ENCODE measurements around the gene NR5A2. TPM values are rescaled to one million over a fixed set of nuclear protein-coding genes. Genes with fewer than 3 reads are reported as not detected.

The NR5A2 gene
- total RNA-seq, 1 experiment from 2014 or later = 4.7 TPM

DNA sequence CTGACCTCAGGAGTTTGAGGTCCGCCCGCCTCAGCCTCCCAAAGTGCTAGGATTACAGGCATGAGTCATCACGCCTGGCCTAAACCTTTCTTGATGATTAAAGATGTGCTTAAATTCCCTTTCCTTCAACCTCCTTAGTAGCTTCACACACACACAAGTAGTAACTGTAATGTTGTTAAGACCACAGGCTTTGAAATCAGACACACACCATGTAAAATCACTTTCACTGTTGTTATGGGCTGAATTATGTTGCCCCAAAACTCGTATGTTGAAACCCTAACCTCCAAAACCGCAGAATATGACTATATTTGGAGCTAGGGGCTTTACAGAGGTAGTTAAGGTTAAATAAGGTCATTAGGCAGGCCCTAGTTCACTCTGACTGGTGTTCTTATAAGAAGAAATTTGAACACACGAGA, 180.2 kb downstream of the NR5A2 start:
- H3K14ac ChIP-seq (ENCODE audit: insufficient read depth, low read length) = no peak overlapping the region
- H3K4me1 ChIP-seq (ENCODE audit: insufficient read depth, low read length) = no peaks in the 10 kb centered on the region
- H3K23me2 ChIP-seq (ENCODE audit: insufficient read length, low read depth, low read length, poor library complexity, severe bottlenecking) = no peaks in the 10 kb centered on the region
- no peak overlapping the region for H3K4ac ChIP-seq (ENCODE audit: low read depth, low read length)
- H2BK12ac ChIP-seq (ENCODE audit: insufficient read length, low read depth, low read length) = no peak overlapping the region
- no peak overlapping the region for H3K27ac ChIP-seq (ENCODE audit: insufficient read length, low read depth, low read length)
- no peak for TF ChIP-seq CTCF (conservative IDR thresholded peaks at IDR 0.05)
- H3K9me3 Mint-ChIP-seq = no peaks in the 10 kb centered on the region
- H3K4me2 ChIP-seq (ENCODE audit: insufficient read depth, insufficient read length, low read length) = no peak overlapping the region
- no peak for DNase-seq
- WGBS (ENCODE audit: extremely low coverage, insufficient read length, low lambda C conversion rate) = no CpG with 5 or more reads among the region's 6 CpGs
- H2AFZ ChIP-seq (ENCODE audit: low read length) = no peak overlapping the region
- H3K36me3 Mint-ChIP-seq (ENCODE audit: insufficient read depth in 1 of 3, low read depth in 3 of 3) = no peaks in the 10 kb centered on the region
- H4K91ac ChIP-seq (ENCODE audit: insufficient read length, low read depth, low read length) = no peak overlapping the region
- H3K27me3 ChIP-seq (ENCODE audit: insufficient read depth, low read length) = no peaks in the 10 kb centered on the region
- no peak overlapping the region for H3K23ac ChIP-seq (ENCODE audit: insufficient read length, low read depth, low read length)
- no peaks in the 10 kb centered on the region for H3K79me1 ChIP-seq (ENCODE audit: insufficient read depth, low read depth, low read length, poor library complexity, severe bottlenecking)
- H3K56ac ChIP-seq (ENCODE audit: insufficient read length, low read depth, low read length) = no peak overlapping the region
- H3K79me2 ChIP-seq (ENCODE audit: insufficient read depth, low read length) = no peaks in the 10 kb centered on the region
- no peak overlapping the region for H2BK15ac ChIP-seq (ENCODE audit: low read depth, low read length)
- H3K4me3 Mint-ChIP-seq = no peak overlapping the region
- no peak overlapping the region for H2BK5ac ChIP-seq (ENCODE audit: insufficient read length, low read length)
- H3K4me1 Mint-ChIP-seq = no peaks in the 10 kb centered on the region
- no peak overlapping the region for H3K18ac ChIP-seq (ENCODE audit: insufficient read length, low read depth, low read length)
- H4K20me1 ChIP-seq (ENCODE audit: control insufficient read depth, insufficient read depth, insufficient read length) = no peaks in the 10 kb centered on the region
- no peak overlapping the region for H4K8ac ChIP-seq (replicated peaks; ENCODE audit: insufficient read length, low read depth, low read length)
- H4K5ac ChIP-seq (ENCODE audit: insufficient read length, low read depth, low read length) = no peak overlapping the region
- no peaks in the 10 kb centered on the region for H3K27me3 Mint-ChIP-seq (ENCODE audit: low read depth)
- H3K9me3 ChIP-seq (ENCODE audit: control insufficient read depth, low read depth, low read length) = no peaks in the 10 kb centered on the region
- H2AK5ac ChIP-seq (ENCODE audit: insufficient read length, low read length) = no peak overlapping the region
- no peak overlapping the region for H3T11ph ChIP-seq (ENCODE audit: low read length)
- H2BK120ac ChIP-seq (ENCODE audit: low read depth, low read length, poor library complexity, severe bottlenecking) = no peak overlapping the region
- H3K9ac ChIP-seq (ENCODE audit: extremely low read depth, insufficient read length, low read length) = no peak overlapping the region
- H2BK20ac ChIP-seq (ENCODE audit: low read depth, low read length, poor library complexity, severe bottlenecking) = no peak overlapping the region
- no peak overlapping the region for H3K27ac Mint-ChIP-seq

Data from H9 (cell line).